GM12873 (cell line): ENCODE results near the gene HEXIM2.
A peak's percentile ranks its signal among the peaks of the same experiment; 100 is the strongest.

ENCODE experiments used
- CTCF ChIP-seq: IDR thresholded peaks from 2 replicates; pipeline ENCODE4 v1.5.1; 2012; ENCODE audit warnings: low read depth, mild to moderate bottlenecking, moderate library complexity, low read length, control low read depth; ENCODE audit not compliant: insufficient read depth; ENCODE audit errors: missing control alignments

Gene HEXIM2

GRCh38 chr17:45170280-45170930, 8.7 kb downstream of the HEXIM2 start:
- TF ChIP-seq CTCF = no peak

- TF ChIP-seq CTCF = no peak
Observed at GRCh38 chr17:45170931-45171337, 9.3 kb downstream of the HEXIM2 start.

- TF ChIP-seq CTCF = no peak
Observed at GRCh38 chr17:45171338-45172231, 9.9 kb downstream of the HEXIM2 start.

GRCh38 chr17:45172232-45172540, 10.5 kb downstream of the HEXIM2 start:
- TF ChIP-seq CTCF = no peak

GRCh38 chr17:45172541-45173286, 11.0 kb downstream of the HEXIM2 start:
- TF ChIP-seq CTCF = peak; percentile 12

GRCh38 chr17:45175759-45176115, 14.1 kb downstream of the HEXIM2 start:
- no peak for TF ChIP-seq CTCF

- no peak for TF ChIP-seq CTCF
Observed at GRCh38 chr17:45177563-45177962, 15.9 kb downstream of the HEXIM2 start.
